Kidney (tissue), 14 donors: ENCODE results near the gene RNF175. TPM values are rescaled to one million over a fixed set of nuclear protein-coding genes. Genes with fewer than 3 reads are reported as not detected.
A peak's percentile ranks its signal among the peaks of the same experiment; 100 is the strongest.

Experiments used
- DNase-seq, 5 donors: peaks; one replicate each; pipeline ENCODE4 v3.0.0-alpha.2; 2013 to 2020
- FAIRE-seq: peaks from 2 replicates; lab custom pipeline; 2012; peaks lifted over from hg19 to GRCh38; lab: Jason Lieb, UNC
- H3K27ac ChIP-seq, 2 donors: one replicate each; pipeline ENCODE4 v1.7.0; 2013; ENCODE audit warnings: low read depth in 2 of 2, low read length in 2 of 2, inconsistent platforms in 1 of 2
- H3K27me3 ChIP-seq: one replicate; pipeline ENCODE4 v1.7.1; 2013; ENCODE audit warnings: low read length, inconsistent platforms; ENCODE audit not compliant: control insufficient read depth, insufficient read depth
- H3K36me3 ChIP-seq, 3 donors: one replicate each; pipeline versions ENCODE4 v1.7.0 to v1.7.1; 2013; ENCODE audit warnings: low read length in 3 of 3, control low read depth in 1 of 3, inconsistent platforms in 1 of 3; ENCODE audit not compliant: insufficient read depth in 3 of 3, control insufficient read depth in 2 of 3
- H3K4me1 ChIP-seq, 3 donors: one replicate each; pipeline versions ENCODE4 v1.7.0 to v1.7.1; 2013; ENCODE audit warnings: low read length in 3 of 3, inconsistent platforms in 1 of 3, low read depth in 1 of 3; ENCODE audit not compliant: control insufficient read depth in 2 of 3, insufficient read depth in 2 of 3
- H3K4me3 ChIP-seq, 3 donors: one replicate each; pipeline versions ENCODE4 v1.7.0 to v1.8.1; 2013; ENCODE audit warnings: low read length in 3 of 3, control low read depth in 1 of 3, inconsistent platforms in 1 of 3
- H3K9ac ChIP-seq, 3 donors: one replicate each; pipeline versions ENCODE4 v1.7.0 to v1.7.1; 2013; ENCODE audit warnings: low read length in 3 of 3, control low read depth in 1 of 3, inconsistent platforms in 1 of 3
- H3K9me3 ChIP-seq, 3 donors: one replicate each; pipeline versions ENCODE4 v1.7.0 to v1.7.1; 2013; ENCODE audit warnings: low read length in 3 of 3, control low read depth in 1 of 3, inconsistent platforms in 1 of 3; ENCODE audit not compliant: control insufficient read depth in 2 of 3, insufficient read depth in 1 of 3
- CTCF ChIP-seq: IDR thresholded peaks from 3 replicates; pipeline ENCODE4 v1.5.1; 2012; ENCODE audit warnings: mild to moderate bottlenecking, moderate library complexity, borderline replicate concordance; ENCODE audit not compliant: insufficient read depth; ENCODE audit errors: extremely low read depth
- intact Hi-C: fragments of 100-400 bp; cut with DNase I; formaldehyde crosslinking; loops from one replicate; pipeline ENCODE4 v1.11.1; 2022
- polyA plus RNA-seq: library from polyadenylated mRNA; stranded (reverse); fragments of 350-450 nt; fragmentation: Illumina TruSeq; extraction: RNeasy Lipid Tissue Mini Kit (QIAGEN cat#74804); gene quantifications from one replicate; pipeline ENCODE4 v1.2.3, GENCODE V29; 2014; ENCODE audit warnings: low read depth, low replicate concordance; ENCODE audit not compliant: insufficient read depth
- total RNA-seq: library from RNA; stranded (reverse); fragmentation: NEBNext Ultra II Directional; extraction: Animal tissue kit (Norgen Biotek cat#: 25700); gene quantifications from one replicate; pipeline ENCODE4 v1.2.1, GENCODE V29; 2021
- donor health status: control.
- donor health status: control.
- donor health status: control.
- donor health status: control.
- donor health status: control.
- donor health status: DM: yes; HTN: yes; CAD: no.
- donor health status: Normal renal cell carcinoma (clear cell type).

Gene RNF175
- total and polyA plus RNA-seq, 2 donors from 2014 or later, result 0.25 TPM; not detected in 1

GRCh38 chr4:153788051-153788412 is 28.2 kb upstream of the RNF175 start:
- Histone ChIP-seq H3K4me1 (peaks cover 0 to 11% (median 0%) of the 10 kb centered on the region in 3 donors), H3K27me3 (peaks cover 19% of the 10 kb centered on the region), H3K9ac (no peak overlapping the region), H3K36me3 (no peaks in the 10 kb centered on the region), H3K9me3 (no peaks in the 10 kb centered on the region), H3K27ac (no peak overlapping the region), H3K4me3 (peak overlapping the region in 1 of 3 donors; percentile 1)
- intact Hi-C loops, result no loop called here
- no peak for TF ChIP-seq CTCF
- FAIRE-seq (no peak), DNase-seq (peak in 4 of 5 donors; percentile 48 to 76 (median 51))

GRCh38 chr4:153787575-153787974 is 27.8 kb upstream of the RNF175 start:
- Histone ChIP-seq H3K36me3 (no peaks in the 10 kb centered on the region), H3K27ac (no peak overlapping the region), H3K27me3 (peaks cover 19% of the 10 kb centered on the region), H3K9me3 (no peaks in the 10 kb centered on the region), H3K9ac (no peak overlapping the region), H3K4me3 (no peak overlapping the region), H3K4me1 (peaks cover 0 to 11% (median 0%) of the 10 kb centered on the region in 3 donors)
- no peak for TF ChIP-seq CTCF
- FAIRE-seq, result no peak
- peak in 2 of 5 donors; percentile 22 to 40 for DNase-seq
- intact Hi-C loops, result no loop called here

GRCh38 chr4:153787061-153787560 is 27.3 kb upstream of the RNF175 start:
- peaks cover 18% of the 10 kb centered on the region for H3K27me3 ChIP-seq
- no peak for FAIRE-seq

More at GRCh38 chr4:153787061-153787560, 27.3 kb upstream of the RNF175 start:
- Histone ChIP-seq H3K4me3 (no peak overlapping the region), H3K9me3 (no peaks in the 10 kb centered on the region), H3K27ac (no peak overlapping the region), H3K36me3 (no peaks in the 10 kb centered on the region), H3K9ac (no peak overlapping the region), H3K4me1 (peaks cover 0 to 9% (median 0%) of the 10 kb centered on the region in 3 donors)
- intact Hi-C loops, result no loop called here
- no peak for TF ChIP-seq CTCF
- DNase-seq, result no peak
